Mesothelial cell of epicardium (in vitro differentiated cells): ENCODE measurements around the gene TEX52. TPM values are rescaled to one million over a fixed set of nuclear protein-coding genes. Genes with fewer than 3 reads are reported as not detected.

ENCODE experiments used
- DNase-seq, 2 experiments: peaks; one replicate each; pipeline ENCODE4 v3.0.0; 2021; ENCODE audit warnings: low spot score in 2 of 2; ENCODE audit not compliant: unreplicated experiment in 2 of 2
- H3K27ac Mint-ChIP-seq: 2 replicates; pipeline ENCODE4 v1.8.0; 2021; ENCODE audit warnings: mixed read lengths
- H3K27me3 Mint-ChIP-seq: 2 replicates; pipeline ENCODE4 v1.8.0; 2021; ENCODE audit warnings: low read depth, mixed read lengths
- H3K36me3 Mint-ChIP-seq: 2 replicates; pipeline ENCODE4 v1.8.0; 2021; ENCODE audit warnings: mixed read lengths
- H3K4me1 Mint-ChIP-seq: 2 replicates; pipeline ENCODE4 v1.8.0; 2021; ENCODE audit warnings: mixed read lengths
- H3K4me3 Mint-ChIP-seq: 2 replicates; pipeline ENCODE4 v1.8.0; 2021; ENCODE audit warnings: mild to moderate bottlenecking, moderate library complexity, mixed read lengths
- H3K9me3 Mint-ChIP-seq: 2 replicates; pipeline ENCODE4 v1.8.0; 2021; ENCODE audit warnings: mixed read lengths
- total RNA-seq: library from RNA; stranded (reverse); gene quantifications from 3 replicates; pipeline ENCODE4 v1.2.1, GENCODE V29; 2021
- TF ChIP-seq, protein P1 (sequence below): fragments of 200-600 bp; sonication (generic); IDR thresholded peaks from one replicate; pipeline ENCODE4 v1.5.0; 2021; ENCODE audit warnings: antibody characterized with exemption; ENCODE audit not compliant: unreplicated experiment

TEX52 gene
- total RNA-seq, 1 donor from 2014 or later: not detected

GRCh38 chr12:2826036-2826435 lies 30.8 kb downstream of the TEX52 start:
- DNase-seq: no peak
- no peaks in the 10 kb centered on the region for H3K4me1 Mint-ChIP-seq
- peaks cover 49% of the 10 kb centered on the region for H3K36me3 Mint-ChIP-seq
- no peaks in the 10 kb centered on the region for H3K9me3 Mint-ChIP-seq
- TF ChIP-seq, protein P1, sequence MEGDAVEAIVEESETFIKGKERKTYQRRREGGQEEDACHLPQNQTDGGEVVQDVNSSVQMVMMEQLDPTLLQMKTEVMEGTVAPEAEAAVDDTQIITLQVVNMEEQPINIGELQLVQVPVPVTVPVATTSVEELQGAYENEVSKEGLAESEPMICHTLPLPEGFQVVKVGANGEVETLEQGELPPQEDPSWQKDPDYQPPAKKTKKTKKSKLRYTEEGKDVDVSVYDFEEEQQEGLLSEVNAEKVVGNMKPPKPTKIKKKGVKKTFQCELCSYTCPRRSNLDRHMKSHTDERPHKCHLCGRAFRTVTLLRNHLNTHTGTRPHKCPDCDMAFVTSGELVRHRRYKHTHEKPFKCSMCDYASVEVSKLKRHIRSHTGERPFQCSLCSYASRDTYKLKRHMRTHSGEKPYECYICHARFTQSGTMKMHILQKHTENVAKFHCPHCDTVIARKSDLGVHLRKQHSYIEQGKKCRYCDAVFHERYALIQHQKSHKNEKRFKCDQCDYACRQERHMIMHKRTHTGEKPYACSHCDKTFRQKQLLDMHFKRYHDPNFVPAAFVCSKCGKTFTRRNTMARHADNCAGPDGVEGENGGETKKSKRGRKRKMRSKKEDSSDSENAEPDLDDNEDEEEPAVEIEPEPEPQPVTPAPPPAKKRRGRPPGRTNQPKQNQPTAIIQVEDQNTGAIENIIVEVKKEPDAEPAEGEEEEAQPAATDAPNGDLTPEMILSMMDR: no peak
- no peak overlapping the region for H3K27ac Mint-ChIP-seq
- no peak overlapping the region for H3K4me3 Mint-ChIP-seq
- no peaks in the 10 kb centered on the region for H3K27me3 Mint-ChIP-seq

DNA sequence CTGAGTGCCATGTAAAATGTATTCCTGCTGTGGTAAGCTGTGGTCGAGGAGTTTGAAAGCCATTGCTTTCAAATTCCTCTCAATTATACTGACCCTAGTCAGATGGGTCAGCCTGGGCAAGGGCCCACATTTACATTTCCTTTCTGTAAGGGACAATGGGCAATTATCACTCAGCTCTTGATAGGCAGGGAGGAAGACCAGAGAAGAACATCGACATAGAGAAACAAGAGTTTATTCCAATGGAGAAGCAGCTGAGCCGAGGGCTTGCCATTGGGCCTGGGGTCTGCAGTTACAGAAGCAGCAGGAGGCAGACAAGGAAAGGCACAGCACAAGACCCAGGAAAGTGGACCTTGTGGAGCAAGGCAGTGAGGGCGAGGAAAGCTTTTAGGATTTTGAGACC lies 31.7 kb downstream of the TEX52 start:
- Mint-ChIP-seq H3K9me3 (no peaks in the 10 kb centered on the region), H3K27ac (no peak overlapping the region), H3K4me3 (no peak overlapping the region), H3K36me3 (peaks cover 45% of the 10 kb centered on the region), H3K27me3 (no peaks in the 10 kb centered on the region), H3K4me1 (no peaks in the 10 kb centered on the region)
- no peak for DNase-seq
- TF ChIP-seq, protein P1: no peak

DNA sequence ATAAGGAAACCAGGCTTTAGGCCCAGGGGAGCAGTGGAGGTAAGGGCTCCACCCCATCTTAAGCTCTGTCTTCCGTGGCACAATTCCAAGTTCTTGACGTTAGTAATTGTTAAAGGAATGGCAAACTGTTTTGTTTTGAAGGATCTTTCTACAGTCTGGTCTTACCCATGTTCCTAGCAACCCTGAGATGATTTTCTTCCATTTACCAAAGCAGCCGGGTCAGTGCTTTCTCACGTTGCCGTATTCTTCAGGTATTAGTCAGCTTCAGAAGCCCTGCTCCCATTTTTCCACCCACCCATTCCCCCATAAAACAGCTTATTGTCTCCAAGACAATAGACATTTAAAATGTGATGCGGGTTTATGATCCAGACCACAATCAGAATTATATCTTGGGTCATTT lies 32.3 kb downstream of the TEX52 start:
- TF ChIP-seq, protein P1: no peak
- Mint-ChIP-seq H3K4me3 (no peak overlapping the region), H3K36me3 (peaks cover 50% of the 10 kb centered on the region), H3K27ac (no peak overlapping the region), H3K27me3 (no peaks in the 10 kb centered on the region), H3K4me1 (no peaks in the 10 kb centered on the region), H3K9me3 (no peaks in the 10 kb centered on the region)
- no peak for DNase-seq

DNA sequence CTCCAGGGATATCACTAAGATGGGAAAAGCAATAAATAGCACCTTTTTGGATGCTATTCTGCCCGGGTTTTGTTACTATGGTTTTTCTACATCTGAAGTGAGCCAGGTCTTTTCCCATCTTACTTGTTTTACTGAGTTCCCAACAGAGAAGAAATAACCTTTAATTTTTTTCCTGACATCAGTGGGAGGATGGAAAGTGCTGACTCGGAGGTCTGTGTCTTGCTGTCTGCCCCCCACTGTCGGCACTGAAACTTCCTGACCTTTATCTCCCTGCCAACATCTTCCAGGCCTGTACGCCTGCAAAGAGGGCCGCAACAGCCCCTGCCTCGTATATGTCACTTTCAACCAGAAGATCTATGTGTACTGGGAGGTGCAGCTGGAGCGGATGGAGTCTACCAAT lies 33.4 kb downstream of the TEX52 start:
- Mint-ChIP-seq H3K27ac (no peak overlapping the region), H3K4me3 (no peak overlapping the region), H3K4me1 (no peaks in the 10 kb centered on the region), H3K9me3 (no peaks in the 10 kb centered on the region), H3K36me3 (peaks cover 45% of the 10 kb centered on the region), H3K27me3 (no peaks in the 10 kb centered on the region)
- TF ChIP-seq, protein P1: no peak
- no peak for DNase-seq

DNA sequence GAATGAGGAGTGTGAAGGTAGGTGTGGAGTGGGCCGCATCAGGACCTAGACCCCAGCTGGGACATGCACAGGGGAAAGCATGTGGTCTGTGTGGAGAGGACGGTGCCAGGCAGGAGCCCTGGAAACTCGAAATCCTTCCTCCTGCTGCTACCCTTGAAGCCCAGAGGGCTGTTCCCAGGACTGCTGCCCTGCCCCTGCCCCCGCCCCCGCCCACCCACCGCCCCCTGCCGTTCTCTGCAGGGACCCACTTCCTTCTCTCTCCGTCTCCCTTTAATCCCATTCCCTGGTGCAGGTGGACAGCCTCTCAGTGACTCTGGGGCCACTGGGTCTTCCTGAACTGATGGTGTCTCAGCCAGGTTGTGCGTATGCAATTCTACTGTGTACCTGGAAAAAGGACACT lies 36.4 kb downstream of the TEX52 start:
- H3K27me3 Mint-ChIP-seq: no peaks in the 10 kb centered on the region
- no peaks in the 10 kb centered on the region for H3K4me1 Mint-ChIP-seq
- no peak overlapping the region for H3K27ac Mint-ChIP-seq
- TF ChIP-seq, protein P1: no peak
- no peak for DNase-seq
- peaks cover 57% of the 10 kb centered on the region for H3K36me3 Mint-ChIP-seq
- no peaks in the 10 kb centered on the region for H3K9me3 Mint-ChIP-seq
- no peak overlapping the region for H3K4me3 Mint-ChIP-seq

DNA sequence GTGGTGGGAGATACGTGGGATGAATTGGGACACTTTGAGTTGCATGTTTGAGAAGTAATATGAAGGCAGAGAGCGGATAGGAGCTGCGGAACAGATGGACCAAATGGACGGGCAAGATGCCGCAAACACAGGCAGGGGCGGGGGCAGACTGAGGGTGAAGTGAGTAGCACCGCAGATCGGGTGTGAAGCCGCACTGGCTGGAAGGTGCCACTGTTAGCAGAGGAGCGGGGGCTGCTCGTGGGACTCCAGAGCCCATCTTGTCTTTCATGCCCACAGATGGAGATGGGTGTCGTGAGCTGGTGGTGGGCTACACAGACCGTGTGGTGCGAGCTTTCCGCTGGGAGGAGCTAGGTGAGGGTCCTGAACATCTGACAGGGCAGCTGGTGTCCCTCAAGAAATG lies 37.0 kb downstream of the TEX52 start:
- H3K4me3 Mint-ChIP-seq: no peak overlapping the region
- no peak overlapping the region for H3K27ac Mint-ChIP-seq
- H3K9me3 Mint-ChIP-seq: no peaks in the 10 kb centered on the region
- TF ChIP-seq, protein P1: no peak
- DNase-seq: no peak
- H3K4me1 Mint-ChIP-seq: no peaks in the 10 kb centered on the region
- no peaks in the 10 kb centered on the region for H3K27me3 Mint-ChIP-seq
- peaks cover 53% of the 10 kb centered on the region for H3K36me3 Mint-ChIP-seq
